ENCODE data around the gene DACH2.

The DACH2 gene

DNA sequence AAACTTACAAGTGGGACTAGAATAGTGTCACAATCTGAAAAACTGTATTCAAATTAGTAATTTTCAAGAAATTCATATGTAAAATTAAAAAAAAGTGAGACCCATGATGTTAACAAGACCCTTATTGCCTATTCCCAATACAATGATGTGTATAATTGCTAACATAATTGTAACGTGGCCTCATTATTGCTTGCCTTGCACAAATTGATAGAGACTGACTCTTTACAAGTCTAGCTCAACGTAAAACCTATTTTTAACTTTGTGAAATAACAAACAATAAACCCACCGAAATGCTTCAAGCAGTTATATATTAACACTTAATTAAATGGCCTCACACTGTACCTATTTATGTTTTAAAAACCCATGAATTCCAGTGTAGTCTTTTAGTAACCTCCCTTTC, 312.5 kb downstream of the DACH2 start:
- peaks cover 6% of the 10 kb centered on the region for H3K9me3 ChIP-seq (ENCODE audit: control insufficient read depth, insufficient read depth, low read length)
- no peak overlapping the region for H3K9ac ChIP-seq (ENCODE audit: low read depth, low read length)
- H3K4me1 ChIP-seq (ENCODE audit: control insufficient read depth, insufficient read depth, low read length): no peaks in the 10 kb centered on the region
- H3K4me3 ChIP-seq (ENCODE audit: low read depth, low read length): no peak overlapping the region
- no peaks in the 10 kb centered on the region for H3K36me3 ChIP-seq (ENCODE audit: control insufficient read depth, insufficient read depth, low read length)
- no peaks in the 10 kb centered on the region for H3K27me3 ChIP-seq (ENCODE audit: control insufficient read depth, insufficient read depth, low read length)

DNA sequence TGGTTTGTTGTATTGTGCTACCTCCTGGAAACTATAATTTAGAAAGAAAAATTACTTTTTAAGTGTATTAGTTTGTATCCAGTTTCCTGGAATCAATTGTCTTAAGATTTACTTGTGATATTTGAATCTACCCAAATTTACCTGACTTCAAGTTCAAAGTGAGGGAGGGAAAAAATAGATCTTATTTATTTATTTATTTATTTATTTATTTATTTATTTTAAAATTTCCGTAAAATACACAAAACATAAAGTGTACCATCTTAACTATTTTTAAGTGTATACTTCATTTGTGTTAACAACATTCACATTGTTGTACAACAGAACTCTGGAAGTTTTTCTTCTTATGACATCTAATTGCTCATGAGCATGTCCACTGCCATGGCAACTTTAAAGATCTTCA, 356.0 kb downstream of the DACH2 start:
- peaks cover 4% of the 10 kb centered on the region for H3K9me3 ChIP-seq (ENCODE audit: control insufficient read depth, insufficient read depth, low read length)
- no peak overlapping the region for H3K4me3 ChIP-seq (ENCODE audit: low read depth, low read length)
- H3K27me3 ChIP-seq (ENCODE audit: control insufficient read depth, insufficient read depth, low read length): no peaks in the 10 kb centered on the region
- H3K4me1 ChIP-seq (ENCODE audit: control insufficient read depth, insufficient read depth, low read length): no peaks in the 10 kb centered on the region
- no peaks in the 10 kb centered on the region for H3K36me3 ChIP-seq (ENCODE audit: control insufficient read depth, insufficient read depth, low read length)
- H3K9ac ChIP-seq (ENCODE audit: low read depth, low read length): no peak overlapping the region

GRCh38 chrX:86507331-86507730, 359.1 kb downstream of the DACH2 start:
- Histone ChIP-seq H3K4me1 (ENCODE audit: control insufficient read depth, insufficient read depth, low read length) (no peaks in the 10 kb centered on the region), H3K36me3 (ENCODE audit: control insufficient read depth, insufficient read depth, low read length) (no peaks in the 10 kb centered on the region), H3K27me3 (ENCODE audit: control insufficient read depth, insufficient read depth, low read length) (no peaks in the 10 kb centered on the region), H3K9me3 (ENCODE audit: control insufficient read depth, insufficient read depth, low read length) (no peaks in the 10 kb centered on the region), H3K9ac (ENCODE audit: low read depth, low read length) (no peak overlapping the region), H3K4me3 (ENCODE audit: low read depth, low read length) (no peak overlapping the region)

DNA sequence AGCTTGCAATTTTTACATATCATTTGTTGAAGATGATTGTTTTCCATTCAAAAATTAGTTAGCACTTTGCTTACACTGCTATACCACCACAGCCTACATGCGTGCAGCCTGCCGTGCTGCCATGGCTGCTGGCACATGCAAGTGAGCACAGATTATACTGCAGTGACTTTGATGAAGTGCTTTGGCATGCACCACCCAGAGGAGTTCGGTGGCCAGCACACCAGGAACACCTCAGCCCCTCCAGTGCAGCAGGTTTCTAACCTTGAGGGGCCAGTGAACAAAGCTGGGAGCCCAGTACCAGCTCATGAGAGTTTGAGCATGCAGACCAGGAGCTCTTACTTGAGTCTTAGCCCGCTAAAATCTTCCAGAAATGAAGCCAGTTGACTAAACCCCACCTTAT, 431.5 kb downstream of the DACH2 start:
- Histone ChIP-seq H3K4me1 (ENCODE audit: control insufficient read depth, insufficient read depth, low read length) (no peaks in the 10 kb centered on the region), H3K36me3 (ENCODE audit: control insufficient read depth, insufficient read depth, low read length) (no peaks in the 10 kb centered on the region), H3K9ac (ENCODE audit: low read depth, low read length) (no peak overlapping the region), H3K9me3 (ENCODE audit: control insufficient read depth, insufficient read depth, low read length) (no peaks in the 10 kb centered on the region), H3K27me3 (ENCODE audit: control insufficient read depth, insufficient read depth, low read length) (no peaks in the 10 kb centered on the region), H3K4me3 (ENCODE audit: low read depth, low read length) (no peak overlapping the region)

DNA sequence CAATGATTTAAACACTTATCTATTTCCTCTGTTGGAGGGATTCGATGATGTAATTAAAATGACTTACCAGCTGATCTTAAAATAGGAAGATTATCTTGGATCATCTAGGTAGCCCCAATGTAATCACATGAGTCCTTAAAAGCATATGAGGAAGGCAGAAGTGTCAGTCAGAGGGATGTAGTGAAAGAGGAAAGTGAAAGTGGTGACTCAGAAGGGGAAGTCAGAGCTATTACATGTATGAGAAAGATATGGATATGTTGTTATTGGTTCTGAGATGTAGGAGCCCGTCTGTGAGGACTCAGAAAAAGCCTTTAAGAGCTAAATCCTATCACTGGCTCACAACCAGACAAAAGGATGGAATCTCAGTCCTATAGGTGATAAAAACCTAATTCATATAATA, 456.4 kb downstream of the DACH2 start:
- no peaks in the 10 kb centered on the region for H3K27me3 ChIP-seq (ENCODE audit: control insufficient read depth, insufficient read depth, low read length)
- no peak overlapping the region for H3K9ac ChIP-seq (ENCODE audit: low read depth, low read length)
- no peaks in the 10 kb centered on the region for H3K4me1 ChIP-seq (ENCODE audit: control insufficient read depth, insufficient read depth, low read length)
- no peaks in the 10 kb centered on the region for H3K9me3 ChIP-seq (ENCODE audit: control insufficient read depth, insufficient read depth, low read length)
- no peak overlapping the region for H3K4me3 ChIP-seq (ENCODE audit: low read depth, low read length)
- H3K36me3 ChIP-seq (ENCODE audit: control insufficient read depth, insufficient read depth, low read length): no peaks in the 10 kb centered on the region

- Histone ChIP-seq H3K9me3 (ENCODE audit: control insufficient read depth, insufficient read depth, low read length) (no peaks in the 10 kb centered on the region), H3K9ac (ENCODE audit: low read depth, low read length) (no peak overlapping the region), H3K27me3 (ENCODE audit: control insufficient read depth, insufficient read depth, low read length) (no peaks in the 10 kb centered on the region), H3K4me3 (ENCODE audit: low read depth, low read length) (no peak overlapping the region), H3K36me3 (ENCODE audit: control insufficient read depth, insufficient read depth, low read length) (no peaks in the 10 kb centered on the region), H3K4me1 (ENCODE audit: control insufficient read depth, insufficient read depth, low read length) (no peaks in the 10 kb centered on the region)
Observed at GRCh38 chrX:86696951-86697350, 548.7 kb downstream of the DACH2 start.

DNA sequence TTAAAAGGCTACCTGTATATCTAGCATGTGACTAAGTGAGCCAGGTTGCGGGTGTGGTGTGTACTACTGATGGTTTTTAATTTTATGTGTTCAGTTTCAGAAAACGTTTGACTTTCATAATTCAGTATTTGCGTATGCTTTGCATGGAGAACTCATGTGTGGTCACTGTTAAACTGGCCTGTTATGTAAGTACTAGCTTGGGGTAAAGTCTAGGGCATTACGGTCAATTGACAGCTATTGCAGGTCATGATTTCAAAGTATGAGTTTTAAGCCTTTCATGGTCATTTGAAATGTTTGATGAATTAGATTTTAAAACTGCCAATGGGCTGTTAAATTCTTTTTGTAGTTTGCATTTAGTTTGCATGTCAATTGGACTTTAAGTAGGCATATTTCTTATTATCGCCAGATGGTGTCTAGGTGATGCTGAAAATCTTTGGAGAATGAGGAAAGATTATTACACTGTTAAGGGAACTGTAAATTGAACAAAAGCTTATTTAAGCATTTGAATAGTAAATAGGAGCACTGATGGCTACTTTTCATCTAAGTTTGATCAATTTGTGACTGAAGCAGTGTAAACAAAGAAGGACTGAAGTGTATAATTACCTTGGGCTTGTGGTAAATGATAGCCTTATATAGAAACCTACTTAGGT, 563.4 kb downstream of the DACH2 start:
- Histone ChIP-seq H3K9me3 (ENCODE audit: control insufficient read depth, insufficient read depth, low read length) (no peaks in the 10 kb centered on the region), H3K36me3 (ENCODE audit: control insufficient read depth, insufficient read depth, low read length) (no peaks in the 10 kb centered on the region), H3K27me3 (ENCODE audit: control insufficient read depth, insufficient read depth, low read length) (no peaks in the 10 kb centered on the region), H3K4me3 (ENCODE audit: low read depth, low read length) (no peak overlapping the region), H3K9ac (ENCODE audit: low read depth, low read length) (no peak overlapping the region), H3K4me1 (ENCODE audit: control insufficient read depth, insufficient read depth, low read length) (no peaks in the 10 kb centered on the region)

- Histone ChIP-seq H3K27me3 (ENCODE audit: control insufficient read depth, insufficient read depth, low read length) (no peaks in the 10 kb centered on the region), H3K9ac (ENCODE audit: low read depth, low read length) (no peak overlapping the region), H3K4me3 (ENCODE audit: low read depth, low read length) (no peak overlapping the region), H3K9me3 (ENCODE audit: control insufficient read depth, insufficient read depth, low read length) (no peaks in the 10 kb centered on the region), H3K36me3 (ENCODE audit: control insufficient read depth, insufficient read depth, low read length) (no peaks in the 10 kb centered on the region), H3K4me1 (ENCODE audit: control insufficient read depth, insufficient read depth, low read length) (no peaks in the 10 kb centered on the region)
Observed at GRCh38 chrX:86714441-86714840, 566.2 kb downstream of the DACH2 start.

GRCh38 chrX:86724277-86724676, 576.0 kb downstream of the DACH2 start:
- no peak overlapping the region for H3K4me3 ChIP-seq (ENCODE audit: low read depth, low read length)

DNA sequence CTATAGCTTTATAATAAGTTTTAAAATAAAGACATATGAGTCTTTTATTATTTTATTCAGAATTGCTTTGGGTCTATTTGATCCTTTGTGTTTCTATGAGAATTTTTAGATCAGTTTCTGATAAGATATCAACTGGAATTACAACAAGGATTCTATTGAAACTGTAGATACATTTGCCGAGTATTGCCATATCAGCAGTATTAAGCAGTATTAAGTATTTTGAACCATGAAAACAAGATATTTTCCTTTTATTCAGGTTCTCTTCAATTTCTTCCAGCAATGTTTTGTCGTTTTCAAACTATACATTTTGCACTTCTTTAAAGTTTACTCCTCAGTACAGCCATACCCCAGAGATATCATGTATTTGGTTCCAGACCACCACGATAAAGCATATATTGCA, 598.8 kb downstream of the DACH2 start:
- Histone ChIP-seq H3K36me3 (ENCODE audit: control insufficient read depth, insufficient read depth, low read length) (no peaks in the 10 kb centered on the region), H3K4me1 (ENCODE audit: control insufficient read depth, insufficient read depth, low read length) (no peaks in the 10 kb centered on the region), H3K9ac (ENCODE audit: low read depth, low read length) (no peak overlapping the region), H3K9me3 (ENCODE audit: control insufficient read depth, insufficient read depth, low read length) (no peaks in the 10 kb centered on the region), H3K4me3 (ENCODE audit: low read depth, low read length) (no peak overlapping the region), H3K27me3 (ENCODE audit: control insufficient read depth, insufficient read depth, low read length) (no peaks in the 10 kb centered on the region)

More at GRCh38 chrX:86724277-86724676, 576.0 kb downstream of the DACH2 start:
- Histone ChIP-seq H3K4me1 (ENCODE audit: control insufficient read depth, insufficient read depth, low read length) (no peaks in the 10 kb centered on the region), H3K27me3 (ENCODE audit: control insufficient read depth, insufficient read depth, low read length) (no peaks in the 10 kb centered on the region), H3K9me3 (ENCODE audit: control insufficient read depth, insufficient read depth, low read length) (no peaks in the 10 kb centered on the region), H3K36me3 (ENCODE audit: control insufficient read depth, insufficient read depth, low read length) (no peaks in the 10 kb centered on the region), H3K9ac (ENCODE audit: low read depth, low read length) (no peak overlapping the region)

GRCh38 chrX:86805241-86805640, 657.0 kb downstream of the DACH2 start:
- Histone ChIP-seq H3K36me3 (ENCODE audit: control insufficient read depth, insufficient read depth, low read length) (no peaks in the 10 kb centered on the region), H3K4me1 (ENCODE audit: control insufficient read depth, insufficient read depth, low read length) (no peaks in the 10 kb centered on the region), H3K4me3 (ENCODE audit: low read depth, low read length) (no peak overlapping the region), H3K9me3 (ENCODE audit: control insufficient read depth, insufficient read depth, low read length) (peaks cover 6% of the 10 kb centered on the region), H3K9ac (ENCODE audit: low read depth, low read length) (no peak overlapping the region), H3K27me3 (ENCODE audit: control insufficient read depth, insufficient read depth, low read length) (no peaks in the 10 kb centered on the region)

DNA sequence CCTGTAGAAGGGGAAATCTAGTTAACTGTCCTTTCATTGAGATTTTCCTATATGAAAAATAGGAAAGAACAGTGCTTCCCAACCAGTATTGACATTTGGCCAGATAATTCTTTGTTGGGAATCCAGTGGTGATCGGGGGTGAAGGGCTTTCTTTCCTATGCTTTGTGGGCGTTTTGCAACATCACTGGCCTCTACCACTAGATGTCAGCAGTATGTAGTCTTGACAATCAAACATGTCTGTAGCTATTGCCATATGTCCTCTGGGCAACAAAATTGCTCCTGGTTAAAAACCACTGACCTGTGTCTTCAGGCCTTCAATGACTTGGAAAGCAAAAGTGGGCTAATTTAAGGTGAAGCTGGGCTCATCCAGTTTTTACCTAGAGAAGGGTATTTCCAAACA, 658.5 kb downstream of the DACH2 start:
- H3K9ac ChIP-seq (ENCODE audit: low read depth, low read length): no peak overlapping the region
- no peaks in the 10 kb centered on the region for H3K27me3 ChIP-seq (ENCODE audit: control insufficient read depth, insufficient read depth, low read length)
- H3K36me3 ChIP-seq (ENCODE audit: control insufficient read depth, insufficient read depth, low read length): no peaks in the 10 kb centered on the region
- no peaks in the 10 kb centered on the region for H3K4me1 ChIP-seq (ENCODE audit: control insufficient read depth, insufficient read depth, low read length)
- H3K9me3 ChIP-seq (ENCODE audit: control insufficient read depth, insufficient read depth, low read length): peaks cover 6% of the 10 kb centered on the region
- H3K4me3 ChIP-seq (ENCODE audit: low read depth, low read length): no peak overlapping the region
